Renal cortex interstitium (tissue), 11 donors: ENCODE data around the gene PXT1. TPM values are rescaled to one million over a fixed set of nuclear protein-coding genes. Genes with fewer than 3 reads are reported as not detected.
A peak's percentile ranks its signal among the peaks of the same experiment; 100 is the strongest.
"Not testable (repeated sequence)": the region's sequence is repeated elsewhere in the genome, so short reads cannot be mapped to it uniquely, and the experiment has no call there.

ENCODE experiments used
- DNase-seq, 11 donors: peaks; one replicate each; pipeline ENCODE4 v3.0.0-alpha.2; 2013; ENCODE audit warnings: low read depth in 9 of 11, low spot score in 4 of 11; ENCODE audit errors: extremely low read depth in 1 of 11
- polyA plus RNA-seq, 3 donors: library from polyadenylated mRNA; unstranded; fragments of 120-200 nt; gene quantifications; one replicate each; pipeline ENCODE4 v1.2.1, GENCODE V29; 2013; ENCODE audit not compliant: insufficient read length in 3 of 3

PXT1 gene
- polyA plus RNA-seq, 3 donors, result not detected

- DNase-seq, result no peak
Observed at GRCh38 chr6:36376742-36377141, 65.9 kb downstream of the PXT1 start.

DNA sequence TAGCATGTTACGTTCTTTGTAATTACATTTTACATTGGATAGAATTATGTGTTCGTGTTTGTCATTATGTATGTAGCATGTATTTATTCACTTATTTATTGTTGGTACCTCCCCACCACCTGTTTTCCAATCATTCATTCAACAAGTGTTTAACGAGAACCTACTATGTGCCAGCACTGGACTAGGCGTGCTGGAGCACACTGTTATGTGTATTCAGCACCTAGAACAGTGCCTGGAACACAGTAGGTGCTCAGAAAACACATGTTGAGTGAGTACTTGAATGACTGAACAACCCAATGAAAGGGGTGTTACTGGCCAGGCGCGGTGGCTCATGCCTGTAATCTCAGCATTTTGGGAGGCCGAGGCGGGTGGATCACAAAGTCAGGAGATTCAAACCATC, 66.5 kb downstream of the PXT1 start:
- no peak for DNase-seq

DNA sequence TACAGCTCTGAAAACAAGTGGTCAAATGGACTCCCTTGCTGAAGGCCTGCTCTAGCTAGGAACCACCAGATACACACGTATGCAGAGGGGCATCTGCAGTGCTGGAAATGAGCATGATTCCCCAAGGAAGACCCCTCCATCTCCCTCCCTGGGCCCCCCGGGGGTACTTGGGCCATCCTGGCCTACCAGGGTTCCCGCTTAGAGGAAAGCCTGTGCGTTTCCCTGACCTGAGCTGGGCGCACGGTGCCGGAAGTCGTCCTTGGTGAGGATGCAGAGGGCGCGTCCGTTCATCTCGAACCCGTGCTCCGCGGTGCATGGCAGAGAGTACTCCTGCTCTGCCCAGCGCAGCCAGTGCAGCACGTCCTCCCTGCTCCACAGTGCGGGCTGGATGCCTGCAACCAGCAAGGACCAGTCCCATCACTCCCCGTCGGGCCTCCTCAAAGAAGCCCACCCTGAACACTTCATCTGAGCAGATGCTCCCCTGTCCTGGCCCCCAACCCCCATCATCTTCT, 67.0 kb downstream of the PXT1 start:
- DNase-seq, result no peak

DNA sequence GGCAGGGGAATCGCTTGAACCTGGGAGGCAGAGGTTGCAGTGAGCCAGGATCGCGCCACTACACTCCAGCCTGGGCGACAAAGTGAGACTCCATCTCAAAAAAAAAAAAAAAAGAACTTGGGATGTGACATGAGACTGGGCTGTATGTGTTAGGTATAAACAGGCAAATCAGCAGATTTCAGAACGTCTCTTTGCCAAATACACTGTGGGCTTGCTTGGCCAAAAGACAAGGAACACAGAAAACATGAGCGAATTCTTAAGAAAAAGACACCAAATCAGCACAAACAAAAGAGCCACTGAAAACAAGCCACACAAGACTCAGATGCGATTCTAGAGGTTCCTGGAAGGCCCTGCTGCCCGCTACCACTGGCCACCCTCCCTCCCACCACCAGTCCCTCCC, 67.7 kb downstream of the PXT1 start:
- DNase-seq, result no peak

DNA sequence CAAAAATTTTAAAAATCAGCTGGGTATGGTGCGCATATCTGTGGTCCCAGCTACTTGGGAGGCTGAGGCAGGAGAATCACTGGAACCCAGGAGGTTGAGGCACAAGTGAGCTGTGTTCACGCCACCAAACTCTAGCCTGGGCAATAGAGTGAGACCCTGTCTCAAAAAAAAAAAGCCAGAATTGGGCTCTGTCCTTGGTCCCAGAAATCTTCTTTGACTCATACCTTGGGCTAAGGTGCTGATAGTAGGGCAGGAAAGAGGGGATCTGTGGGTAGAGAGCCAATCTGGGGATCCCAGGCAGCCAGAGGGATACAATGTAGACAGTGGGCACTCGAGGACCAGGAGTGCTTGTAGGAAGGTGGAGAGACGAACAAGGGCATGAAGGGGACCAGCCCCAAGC, 68.5 kb downstream of the PXT1 start:
- no peak for DNase-seq

GRCh38 chr6:36373368-36374019, 69.2 kb downstream of the PXT1 start:
- DNase-seq, result no peak

- no peak for DNase-seq
Observed at GRCh38 chr6:36372088-36372487, 70.6 kb downstream of the PXT1 start.

DNA sequence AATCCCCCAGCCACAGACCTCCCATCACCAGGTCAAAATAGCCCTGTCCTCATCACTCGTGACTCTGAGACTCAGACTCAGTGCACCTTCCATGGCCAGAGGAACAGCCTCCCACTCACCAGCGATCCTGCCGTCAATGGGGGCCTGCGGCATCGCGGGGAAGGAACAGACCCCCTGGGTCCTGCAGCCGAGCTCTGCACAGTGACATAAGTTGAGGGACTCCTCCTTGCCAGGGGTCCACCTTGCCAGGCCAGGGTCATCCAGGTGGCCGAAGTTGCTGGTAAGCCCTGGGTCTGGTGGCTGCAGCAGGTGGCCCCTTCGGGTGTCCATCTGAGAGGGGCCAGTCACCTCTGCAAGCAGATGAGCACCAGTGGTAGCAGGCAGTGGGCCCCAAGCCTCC, 71.4 kb downstream of the PXT1 start:
- no peak for DNase-seq

- DNase-seq, result no peak
Observed at GRCh38 chr6:36370638-36371037, 72.0 kb downstream of the PXT1 start.

DNA sequence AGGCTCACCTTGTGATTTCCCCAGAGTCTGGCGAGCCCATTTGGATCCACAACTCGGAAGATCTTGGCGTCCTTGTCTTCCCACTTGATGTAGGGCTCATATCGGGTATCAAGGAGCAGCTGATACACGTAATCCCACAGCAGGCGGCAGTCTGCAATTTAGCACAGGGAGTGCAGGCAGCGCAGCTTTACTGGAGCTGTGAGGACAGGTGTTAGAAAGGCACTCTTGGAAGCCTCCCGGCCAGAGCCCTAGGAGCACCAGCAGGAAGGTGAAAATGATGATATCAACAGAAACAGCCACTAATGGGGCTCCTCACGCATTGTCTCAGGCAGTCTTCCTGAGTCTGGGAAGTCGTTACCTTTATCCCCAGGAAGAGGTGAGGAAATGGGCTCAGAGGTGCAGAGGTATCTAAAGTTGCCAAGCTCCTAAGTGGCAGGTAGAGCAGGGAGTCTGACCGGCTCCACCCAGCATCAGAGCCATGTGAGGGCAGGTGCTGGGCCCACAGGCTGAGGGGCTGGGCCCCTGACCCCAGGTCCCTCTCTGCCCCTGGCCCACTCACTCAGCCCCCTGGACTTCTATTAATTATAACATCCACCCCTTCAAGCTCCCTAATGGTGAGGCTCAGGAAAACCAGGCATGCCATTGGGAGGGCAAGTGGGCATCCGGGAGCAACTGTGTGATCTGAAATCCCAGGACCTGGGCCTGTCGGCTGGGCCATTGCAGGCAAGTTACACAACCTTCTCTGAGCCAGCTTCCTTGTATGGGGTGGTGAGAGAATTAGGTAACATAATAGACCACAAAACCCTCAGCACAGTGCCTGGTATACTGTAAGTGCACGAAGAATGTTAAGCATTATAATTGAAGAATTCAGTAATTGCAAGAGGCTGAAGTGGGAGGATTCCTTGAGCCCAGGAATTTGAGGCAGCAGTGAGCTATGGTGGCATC, 73.5 kb downstream of the PXT1 start:
- no peak for DNase-seq

DNA sequence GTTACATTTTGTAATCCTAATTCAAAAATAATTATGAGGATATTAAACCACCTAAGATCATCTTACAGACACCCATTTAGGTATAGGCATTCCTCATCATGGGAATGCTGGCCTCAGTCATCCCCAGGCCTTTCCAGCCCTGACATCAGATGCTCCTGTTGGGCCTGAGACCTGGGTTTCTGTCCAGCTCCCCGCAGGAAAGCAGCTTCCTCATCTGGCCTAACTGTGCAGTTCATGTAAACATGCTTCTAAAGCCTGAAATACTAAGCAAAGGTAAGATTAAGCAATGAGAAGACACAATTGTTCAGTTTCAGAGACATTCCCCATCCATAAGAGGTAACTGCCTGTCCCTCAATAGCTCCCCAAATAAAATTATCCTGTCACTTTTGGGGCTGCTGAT, 74.2 kb downstream of the PXT1 start:
- no peak for DNase-seq

DNA sequence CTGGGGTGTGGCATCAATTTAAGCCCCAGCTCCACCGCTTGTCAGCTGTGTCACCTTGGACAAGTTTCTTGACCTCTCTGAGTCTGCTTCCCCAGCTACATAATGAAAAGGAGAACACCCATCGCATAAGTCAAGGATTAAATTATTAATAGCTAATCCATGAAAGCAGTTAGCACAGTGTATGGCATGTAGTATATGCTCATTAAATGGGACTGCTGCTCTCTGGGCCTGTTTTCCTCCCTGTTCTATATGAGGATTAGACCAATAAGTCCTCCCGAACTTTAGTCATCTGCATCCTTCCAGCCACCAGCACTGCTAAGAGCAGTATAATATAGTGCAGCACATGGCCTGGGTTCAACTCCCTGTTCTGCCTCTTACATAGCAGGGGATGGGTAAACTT, 74.9 kb downstream of the PXT1 start:
- DNase-seq, result no peak

DNA sequence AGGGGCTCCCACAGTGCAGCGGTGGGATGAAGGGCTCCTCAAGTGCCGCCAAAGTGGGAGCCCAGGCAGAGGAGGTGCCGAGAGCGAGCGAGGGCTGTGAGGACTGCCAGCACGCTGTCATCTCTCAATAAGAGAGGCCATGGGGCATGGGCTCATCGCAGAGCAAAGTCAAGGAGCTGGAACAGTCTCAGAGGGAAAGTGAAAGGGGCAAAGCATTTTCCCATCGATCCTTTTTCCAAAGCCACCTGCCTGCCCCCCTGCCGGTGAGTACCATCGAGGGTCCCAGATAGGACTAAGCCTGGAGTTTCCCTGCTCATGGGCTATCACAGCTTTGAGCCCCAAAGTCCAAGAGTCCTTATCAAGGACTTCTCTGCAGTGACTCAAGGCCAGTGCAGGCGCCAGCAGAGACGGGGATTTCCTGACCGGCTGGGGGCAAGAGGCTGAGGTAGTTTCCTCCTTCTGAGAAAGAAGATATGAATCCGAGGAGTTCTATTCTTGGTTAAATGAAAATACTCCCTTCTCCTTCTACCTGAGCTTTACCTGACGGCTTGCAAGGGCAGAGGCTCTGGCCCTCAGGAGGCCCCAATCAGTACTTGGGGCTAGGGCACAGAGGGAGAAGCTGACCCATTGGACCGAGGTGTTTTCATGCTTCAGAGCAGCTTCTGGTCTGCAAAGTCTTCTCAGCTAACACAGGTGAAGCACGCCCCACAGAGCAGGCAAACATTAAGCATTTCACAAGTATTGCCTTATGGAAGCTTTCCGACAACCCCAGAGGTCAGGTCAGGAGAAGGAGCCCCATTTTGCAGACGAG, 77.8 kb downstream of the PXT1 start:
- no peak for DNase-seq

DNA sequence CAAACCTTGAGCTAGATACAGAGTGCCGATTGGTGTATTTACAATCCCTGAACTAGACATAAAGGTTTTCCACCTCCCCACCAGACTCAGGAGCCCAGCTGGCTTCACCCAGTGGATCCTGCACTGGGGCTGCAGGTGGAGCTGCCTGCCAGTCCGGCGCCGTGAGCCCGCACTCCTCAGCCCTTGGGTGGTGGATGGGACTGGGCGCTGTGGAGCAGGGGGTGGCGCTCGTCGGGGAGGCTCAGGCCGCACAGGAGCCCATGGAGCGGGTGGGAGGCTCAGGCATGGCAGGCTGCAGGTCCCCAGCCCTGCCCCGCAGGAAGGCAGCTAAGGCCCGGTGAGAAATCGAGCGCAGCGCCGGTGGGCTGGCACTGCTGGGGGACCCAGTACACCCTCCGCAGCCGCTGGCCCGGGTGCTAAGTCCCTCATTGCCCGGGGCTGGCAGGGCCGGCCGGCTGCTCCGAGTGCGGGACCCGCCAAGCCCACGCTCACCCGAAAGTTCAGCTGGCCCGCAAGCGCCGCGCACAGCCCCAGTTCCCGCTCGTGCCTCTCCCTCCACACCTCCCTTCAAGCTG, 78.5 kb downstream of the PXT1 start:
- DNase-seq, result not testable (repeated sequence)

DNA sequence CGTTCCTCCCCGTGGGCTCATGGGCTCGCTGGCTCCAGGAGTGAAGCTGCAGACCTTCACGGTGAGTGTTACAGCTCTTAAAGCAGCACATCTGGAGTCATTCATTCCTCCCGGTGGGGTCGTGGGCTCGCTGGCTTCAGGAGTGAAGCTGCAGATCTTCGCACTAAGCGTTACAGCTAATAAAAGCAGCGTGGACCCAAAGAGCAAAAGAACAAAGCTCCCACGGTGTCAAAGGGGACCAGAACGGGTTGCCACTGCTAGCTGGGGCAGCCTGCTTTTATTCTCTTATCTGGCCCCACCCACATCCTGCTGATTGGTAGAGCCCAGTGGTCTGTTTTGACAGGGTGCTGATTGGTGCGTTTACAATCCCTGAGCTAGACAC, 79.3 kb downstream of the PXT1 start:
- not testable (repeated sequence) for DNase-seq

DNA sequence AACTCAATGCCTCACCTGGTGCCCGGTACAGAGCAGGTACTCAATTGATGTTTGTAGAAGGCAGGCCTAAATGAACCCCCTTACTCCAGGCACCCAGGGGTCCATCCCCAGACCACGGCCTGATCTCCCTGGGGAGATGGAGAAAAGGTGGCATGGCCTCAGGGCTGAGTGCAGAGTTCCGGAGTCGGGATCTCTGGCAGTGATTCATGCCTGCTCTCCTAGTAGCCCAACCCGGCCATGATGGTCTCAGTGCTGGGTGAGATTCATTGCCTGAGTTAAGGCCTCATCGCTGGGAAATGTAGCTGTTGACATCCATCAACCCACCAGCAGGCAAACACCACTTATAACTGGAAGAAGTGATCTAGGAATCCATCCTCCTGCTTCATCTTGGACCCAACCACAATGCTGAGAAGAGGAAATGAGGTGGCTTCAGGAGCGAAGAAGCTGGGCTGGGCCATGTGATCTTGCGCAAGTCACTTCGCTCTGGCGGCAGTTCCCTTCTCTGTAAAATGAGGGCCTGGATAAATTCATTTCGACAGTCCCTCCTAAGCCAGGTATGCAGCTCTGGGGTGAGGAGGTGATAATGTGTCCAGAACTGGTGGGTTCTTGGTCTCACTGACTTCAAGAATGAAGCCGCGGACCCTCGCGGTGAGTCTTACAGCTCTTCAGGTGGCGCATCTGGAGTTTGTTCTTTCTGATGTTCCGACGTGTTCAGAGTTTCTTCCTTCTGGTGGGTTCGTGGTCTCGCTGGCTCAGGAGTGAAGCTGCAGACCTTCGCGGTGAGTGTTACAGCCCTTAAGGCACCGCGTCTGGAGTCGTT, 79.9 kb downstream of the PXT1 start:
- DNase-seq, result no peak

GRCh38 chr6:36361071-36361470, 81.6 kb downstream of the PXT1 start:
- no peak for DNase-seq

DNA sequence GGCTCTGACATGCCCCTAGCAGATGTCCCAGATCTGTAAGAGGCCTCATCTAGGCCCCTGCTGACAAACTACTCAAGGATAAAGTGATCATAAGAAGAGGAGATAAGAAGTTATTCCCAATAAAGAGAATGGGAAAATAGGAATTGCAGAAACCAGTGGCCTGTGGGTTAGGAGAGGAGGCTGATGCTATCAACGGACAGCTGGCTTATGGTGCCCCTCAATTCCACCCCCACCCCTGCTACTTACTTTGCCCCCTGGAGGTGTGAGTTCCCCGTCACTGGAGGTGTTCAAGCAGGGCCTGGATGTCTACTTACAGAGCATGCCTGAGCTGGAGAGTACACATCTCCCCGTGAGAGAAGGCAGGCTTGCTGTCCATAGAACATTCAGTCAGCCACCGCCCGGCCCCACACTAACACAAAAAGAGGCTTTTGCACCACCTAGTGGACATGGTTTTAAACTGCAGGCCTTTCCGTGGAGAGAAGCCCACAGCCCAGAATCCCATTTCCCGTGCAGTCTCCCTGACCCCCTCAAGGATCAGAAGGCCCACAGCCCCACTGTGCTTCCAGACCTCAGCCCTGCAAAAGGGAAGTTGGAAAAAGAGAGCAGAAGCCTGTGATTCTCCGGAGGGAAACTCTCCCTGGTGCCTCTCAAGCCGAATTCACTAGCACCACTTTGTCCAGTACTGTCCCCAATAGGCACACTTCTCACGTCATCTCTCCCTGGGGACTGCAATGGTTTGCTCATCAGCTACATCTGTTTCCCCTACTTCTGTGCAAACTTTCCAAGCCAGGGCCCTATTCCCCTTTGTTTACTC, 82.2 kb downstream of the PXT1 start:
- DNase-seq, result peak; percentile 52 to 83 (median 72)
